ENCODE measurements around the gene APOBEC4.

DNA sequence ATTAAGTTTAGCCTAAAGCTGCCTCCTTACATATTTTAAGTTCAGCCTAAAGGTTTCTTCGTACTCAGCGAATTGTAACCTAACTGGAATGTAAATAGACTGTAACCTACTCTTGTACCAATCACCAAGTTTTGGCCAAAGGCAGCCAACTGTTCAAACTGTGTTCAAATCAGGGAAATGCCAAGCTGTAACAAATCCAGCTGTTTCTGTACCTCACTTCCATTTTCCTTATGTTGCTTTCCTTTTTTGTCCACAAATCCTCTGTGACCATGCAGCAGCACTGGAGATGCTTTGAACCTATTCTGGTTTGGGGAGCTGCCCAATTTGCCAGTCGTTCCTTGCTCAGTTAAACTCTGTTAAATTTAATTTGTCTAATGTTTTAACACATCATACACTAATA, 3.2 kb upstream of the APOBEC4 start:
- TF ChIP-seq, protein P1, sequence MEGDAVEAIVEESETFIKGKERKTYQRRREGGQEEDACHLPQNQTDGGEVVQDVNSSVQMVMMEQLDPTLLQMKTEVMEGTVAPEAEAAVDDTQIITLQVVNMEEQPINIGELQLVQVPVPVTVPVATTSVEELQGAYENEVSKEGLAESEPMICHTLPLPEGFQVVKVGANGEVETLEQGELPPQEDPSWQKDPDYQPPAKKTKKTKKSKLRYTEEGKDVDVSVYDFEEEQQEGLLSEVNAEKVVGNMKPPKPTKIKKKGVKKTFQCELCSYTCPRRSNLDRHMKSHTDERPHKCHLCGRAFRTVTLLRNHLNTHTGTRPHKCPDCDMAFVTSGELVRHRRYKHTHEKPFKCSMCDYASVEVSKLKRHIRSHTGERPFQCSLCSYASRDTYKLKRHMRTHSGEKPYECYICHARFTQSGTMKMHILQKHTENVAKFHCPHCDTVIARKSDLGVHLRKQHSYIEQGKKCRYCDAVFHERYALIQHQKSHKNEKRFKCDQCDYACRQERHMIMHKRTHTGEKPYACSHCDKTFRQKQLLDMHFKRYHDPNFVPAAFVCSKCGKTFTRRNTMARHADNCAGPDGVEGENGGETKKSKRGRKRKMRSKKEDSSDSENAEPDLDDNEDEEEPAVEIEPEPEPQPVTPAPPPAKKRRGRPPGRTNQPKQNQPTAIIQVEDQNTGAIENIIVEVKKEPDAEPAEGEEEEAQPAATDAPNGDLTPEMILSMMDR (IDR thresholded peaks at IDR 0.05): no peak
- no peak for TF ChIP-seq POLR2A (IDR thresholded peaks at IDR 0.05)

All from body of pancreas (tissue), 4 donors.